Prostate gland (tissue), 2 donors: ENCODE results near the gene S100A9. TPM values are rescaled to one million over a fixed set of nuclear protein-coding genes. Genes with fewer than 3 reads are reported as not detected.

Experiments used
- DNase-seq: peaks from one replicate; pipeline ENCODE4 v3.0.0-alpha.2; 2019; ENCODE audit warnings: low spot score
- H3K27ac ChIP-seq, 2 donors: fragments of 200-600 bp; sonication (generic); 2 replicates each; pipeline ENCODE4 v1.5.1; 2017 to 2019
- H3K27me3 ChIP-seq: fragments of 200-600 bp; sonication (generic); replicated peaks from 2 replicates; pipeline ENCODE4 v1.5.1; 2019; ENCODE audit not compliant: insufficient read depth
- H3K36me3 ChIP-seq, 2 donors: fragments of 200-600 bp; sonication (generic); 1 replicate in 1 of 2; 2 replicates in 1 of 2; pipeline versions ENCODE4 v1.5.1 to v1.8.1; 2017 to 2019
- H3K4me1 ChIP-seq: fragments of 200-600 bp; sonication (generic); replicated peaks from 2 replicates; pipeline ENCODE4 v1.5.1; 2019
- H3K4me3 ChIP-seq, 2 donors: fragments of 200-600 bp; sonication (generic); 2 replicates each; pipeline ENCODE4 v1.5.1; 2017 to 2019
- H3K9me3 ChIP-seq: fragments of 200-600 bp; sonication (generic); 2 replicates; pipeline ENCODE4 v1.5.1; 2017
- CTCF ChIP-seq, 4 experiments: fragments of 200-600 bp in 2 of 4; fragments of 450-650 bp in 2 of 4; sonication (generic) in 2 of 4; IDR thresholded peaks; 1 replicate in 3 of 4; 2 replicates in 1 of 4; pipeline ENCODE4 v1.5.1; 2016 to 2019; ENCODE audit warnings: antibody characterized with exemption in 4 of 4, mild to moderate bottlenecking in 2 of 4, moderate library complexity in 2 of 4
- POLR2A ChIP-seq: fragments of 450-650 bp; IDR thresholded peaks from one replicate; pipeline ENCODE4 v1.6.1; 2016; ENCODE audit warnings: antibody characterized with exemption, mild to moderate bottlenecking
- POLR2AphosphoS5 ChIP-seq: sonication (generic); formaldehyde crosslinking; IDR thresholded peaks from one replicate; pipeline ENCODE4 v1.6.1; 2017; ENCODE audit warnings: antibody characterized with exemption
- WGBS: methylation state at CpG from one replicate; pipeline ENCODE4 v1.1.5; 2018; 5-methylcytosine and 5-hydroxymethylcytosine counted together
- intact Hi-C: fragments of 100-400 bp; cut with DNase I; formaldehyde crosslinking; loops from one replicate; pipeline ENCODE4 v1.14.2; 2022
- total RNA-seq, 2 donors: library from RNA; depleted of rRNA; stranded (reverse); fragments of >200 nt; gene quantifications; one replicate each; pipeline ENCODE4 v1.1.0, GENCODE V29; 2016

S100A9 gene
- total RNA-seq, 2 donors from 2014 or later: 25.6 to 45.2 TPM

GRCh38 chr1:153379591-153379990, 21.9 kb downstream of the S100A9 start:
- no peaks in the 10 kb centered on the region for H3K9me3 ChIP-seq
- H3K27me3 ChIP-seq: no peaks in the 10 kb centered on the region
- H3K4me3 ChIP-seq: no peak overlapping the region
- TF ChIP-seq POLR2A (no peak), POLR2AphosphoS5 (no peak), CTCF (IDR thresholded peaks at IDR 0.05) (no peak)
- WGBS: 88% methylated on average over 10 of the region's 10 CpGs
- H3K36me3 ChIP-seq: no peaks in the 10 kb centered on the region
- intact Hi-C loops: no loop called here
- H3K4me1 ChIP-seq: no peaks in the 10 kb centered on the region
- no peak for DNase-seq
- no peak overlapping the region for H3K27ac ChIP-seq

GRCh38 chr1:153380711-153381110, 23.1 kb downstream of the S100A9 start:
- no peaks in the 10 kb centered on the region for H3K4me1 ChIP-seq
- no peaks in the 10 kb centered on the region for H3K9me3 ChIP-seq
- WGBS: 95% methylated on average over 23 of the region's 23 CpGs
- no peaks in the 10 kb centered on the region for H3K27me3 ChIP-seq
- no peak overlapping the region for H3K27ac ChIP-seq
- no peak for TF ChIP-seq CTCF (IDR thresholded peaks at IDR 0.05)
- TF ChIP-seq POLR2A: no peak
- TF ChIP-seq POLR2AphosphoS5: no peak
- intact Hi-C loops: no loop called here
- H3K36me3 ChIP-seq: no peaks in the 10 kb centered on the region
- no peak for DNase-seq
- no peak overlapping the region for H3K4me3 ChIP-seq

GRCh38 chr1:153384958-153385580, 27.4 kb downstream of the S100A9 start:
- no peaks in the 10 kb centered on the region for H3K36me3 ChIP-seq
- no peaks in the 10 kb centered on the region for H3K27me3 ChIP-seq
- no peak for DNase-seq
- WGBS: 76% methylated on average over 4 of the region's 4 CpGs
- intact Hi-C loops: no loop called here
- H3K4me3 ChIP-seq: no peak overlapping the region
- H3K27ac ChIP-seq: no peak overlapping the region
- H3K9me3 ChIP-seq: no peaks in the 10 kb centered on the region
- H3K4me1 ChIP-seq: no peaks in the 10 kb centered on the region
- TF ChIP-seq CTCF (IDR thresholded peaks at IDR 0.05) (no peak), POLR2AphosphoS5 (no peak), POLR2A (no peak)

GRCh38 chr1:153386500-153386901, 28.8 kb downstream of the S100A9 start:
- Histone ChIP-seq H3K4me1 (no peaks in the 10 kb centered on the region), H3K27ac (no peak overlapping the region), H3K9me3 (no peaks in the 10 kb centered on the region), H3K4me3 (no peak overlapping the region), H3K27me3 (no peaks in the 10 kb centered on the region), H3K36me3 (no peaks in the 10 kb centered on the region)
- DNase-seq: no peak
- WGBS: 65% methylated on average over 5 of the region's 5 CpGs
- TF ChIP-seq POLR2A (no peak), CTCF (IDR thresholded peaks at IDR 0.05) (no peak), POLR2AphosphoS5 (no peak)
- intact Hi-C loops: no loop called here

GRCh38 chr1:153387001-153387400, 29.3 kb downstream of the S100A9 start:
- Histone ChIP-seq H3K4me1 (no peaks in the 10 kb centered on the region), H3K4me3 (no peak overlapping the region), H3K9me3 (no peaks in the 10 kb centered on the region), H3K27ac (no peak overlapping the region), H3K36me3 (no peaks in the 10 kb centered on the region), H3K27me3 (no peaks in the 10 kb centered on the region)
- intact Hi-C loops: no loop called here
- no peak for TF ChIP-seq CTCF (IDR thresholded peaks at IDR 0.05)
- TF ChIP-seq POLR2A: no peak
- TF ChIP-seq POLR2AphosphoS5: no peak
- 97% methylated on average over 4 of the region's 4 CpGs for WGBS
- DNase-seq: no peak
